HepG2 (cell line): Measurements from ENCODE around the gene ELL. TPM values are rescaled to one million over a fixed set of nuclear protein-coding genes. Genes with fewer than 3 reads are reported as not detected.

ENCODE experiments used
- AKNA ChIP-seq: sonication (generic); formaldehyde crosslinking; IDR thresholded peaks from 2 replicates; pipeline ENCODE4 v1.4.0; 2020; ENCODE audit warnings: missing genetic modification reagents, borderline replicate concordance
- HHEX ChIP-seq: IDR thresholded peaks from 2 replicates; pipeline ENCODE4 v1.6.1; 2016; ENCODE audit warnings: control low read depth
- PAXIP1 ChIP-seq: sonication (generic); formaldehyde crosslinking; conservative IDR thresholded peaks from 2 replicates; pipeline ENCODE4 v1.4.0; 2020; ENCODE audit warnings: mild to moderate bottlenecking, missing genetic modification reagents, moderate library complexity
- RARA ChIP-seq: IDR thresholded peaks from 2 replicates; pipeline ENCODE4 v1.6.1; 2016; ENCODE audit warnings: missing genetic modification reagents, missing compliant biosample characterization
- SYNCRIP ChIP-seq: fragments of 200-400 bp; formaldehyde crosslinking; IDR thresholded peaks from 2 replicates; pipeline ENCODE4 v1.6.1; 2018; ENCODE audit warnings: mild to moderate bottlenecking, low read depth, low read length; ENCODE audit not compliant: insufficient read depth
- TFDP2 ChIP-seq: sonication (generic); formaldehyde crosslinking; IDR thresholded peaks from 2 replicates; pipeline ENCODE4 v1.4.0; 2020; ENCODE audit warnings: missing genetic modification reagents
- ZBTB20 ChIP-seq: sonication (generic); formaldehyde crosslinking; IDR thresholded peaks from 2 replicates; pipeline ENCODE4 v1.8.1; 2023; ENCODE audit warnings: missing genetic modification reagents, low read depth, mild to moderate bottlenecking, borderline replicate concordance
- ZFY ChIP-seq: sonication (generic); formaldehyde crosslinking; IDR thresholded peaks from 2 replicates; pipeline ENCODE4 v1.4.0; 2020; ENCODE audit warnings: missing genetic modification reagents
- ZNF280B ChIP-seq: sonication (generic); formaldehyde crosslinking; IDR thresholded peaks from 2 replicates; pipeline ENCODE4 v1.5.0; 2020; ENCODE audit warnings: missing genetic modification reagents, mild to moderate bottlenecking, borderline replicate concordance
- ZNF549 ChIP-seq: sonication (generic); formaldehyde crosslinking; IDR thresholded peaks from 2 replicates; pipeline ENCODE4 v1.5.0; 2020; ENCODE audit warnings: missing genetic modification reagents
- ZNF574 ChIP-seq: sonication (generic); formaldehyde crosslinking; IDR thresholded peaks from 2 replicates; pipeline ENCODE4 v1.4.0; 2020; ENCODE audit warnings: missing genetic modification reagents
- ZNF878 ChIP-seq: sonication (generic); formaldehyde crosslinking; IDR thresholded peaks from 2 replicates; pipeline ENCODE4 v1.8.1; 2023; ENCODE audit warnings: mild to moderate bottlenecking, missing genetic modification reagents, moderate library complexity
- ZZZ3 ChIP-seq: sonication (generic); formaldehyde crosslinking; IDR thresholded peaks from 2 replicates; pipeline ENCODE4 v1.4.0; 2020; ENCODE audit warnings: missing genetic modification reagents, mild to moderate bottlenecking, borderline replicate concordance
- polyA plus RNA-seq, 8 experiments: library from polyadenylated mRNA; depleted of rRNA in 3 of 8; stranded (reverse) in 7 of 8; unstranded in 1 of 8; fragments of >200 nt; fragmentation: Illumina TruSeq in 4 of 8; extraction: Trizol in 4 of 8; gene quantifications; 2 replicates each; pipeline versions ENCODE4 v1.2.1 to v1.2.3, GENCODE V29; 2011 to 2016; ENCODE audit warnings: low read depth in 4 of 8, missing spikeins in 1 of 8, mixed read lengths in 1 of 8; ENCODE audit not compliant: insufficient read depth in 1 of 8
- total RNA-seq, 5 experiments: library from RNA; depleted of rRNA; stranded (reverse); fragments of >200 nt; fragmentation: Illumina TruSeq; extraction: Trizol; gene quantifications; 2 replicates each; pipeline ENCODE4 v1.2.3, GENCODE V29; 2016; ENCODE audit warnings: low read depth in 1 of 5

ELL gene
- total and polyA plus RNA-seq, 2 of the 13 experiments (the other 11 are each of a cell fraction or from before 2014, with no cell fraction given), result 3.7 to 5.4 TPM

GRCh38 chr19:18503971-18504885 is 17.6 kb downstream of the ELL start (continued):
- peak; percentile 40; the same call in 1 of the 2 replicates for TF ChIP-seq ZBTB20 (CRISPR knock-in tag)
- TF ChIP-seq ZNF574 (CRISPR knock-in tag), result peak; percentile 27; the same call in 1 of the 2 replicates
- TF ChIP-seq ZFY (CRISPR knock-in tag), result peak; percentile 19; the same call in 1 of the 2 replicates
- TF ChIP-seq ZNF280B (CRISPR knock-in tag), result 0 out of 2 replicates have a peak, but pooled peaks have one; percentile 84
- TF ChIP-seq HHEX (CRISPR knock-in tag), result no peak
- no peak for TF ChIP-seq ZNF549 (CRISPR knock-in tag)
- TF ChIP-seq ZNF878 (CRISPR knock-in tag), result no peak
- TF ChIP-seq SYNCRIP, result no peak
- peak; percentile 67 for TF ChIP-seq PAXIP1 (CRISPR knock-in tag)
- no peak for TF ChIP-seq ZZZ3 (CRISPR knock-in tag)
- TF ChIP-seq RARA (CRISPR knock-in tag), result peak; percentile 30
- no peak for TF ChIP-seq TFDP2 (CRISPR knock-in tag)
- no peak for TF ChIP-seq AKNA (CRISPR knock-in tag)
